Bronchial epithelial cell (primary cell): Measurements from ENCODE around the gene TDO2. TPM values are rescaled to one million over a fixed set of nuclear protein-coding genes. Genes with fewer than 3 reads are reported as not detected.

Experiments used
- DNase-seq: peaks from one replicate; pipeline ENCODE4 v3.0.0-alpha.2; 2010; ENCODE audit warnings: low read depth
- FAIRE-seq: peaks from 2 replicates; lab custom pipeline; 2011; peaks lifted over from hg19 to GRCh38; lab: Jason Lieb, UNC
- H3K27me3 ChIP-seq: 2 replicates; pipeline ENCODE4 v1.5.1; 2011; ENCODE audit warnings: low read length; ENCODE audit not compliant: control insufficient read depth, insufficient read depth
- H3K36me3 ChIP-seq: 2 replicates; pipeline ENCODE4 v1.5.1; 2011; ENCODE audit warnings: low read length; ENCODE audit not compliant: control insufficient read depth, insufficient read depth
- H3K4me3 ChIP-seq: 2 replicates; pipeline ENCODE4 v1.5.1; 2011; ENCODE audit warnings: mild to moderate bottlenecking, low read depth, low read length, control low read depth
- CTCF ChIP-seq: IDR thresholded peaks from 2 replicates; pipeline ENCODE4 v1.5.1; 2011; ENCODE audit warnings: mild to moderate bottlenecking, moderate library complexity, low read length, control low read depth, inconsistent platforms; ENCODE audit not compliant: insufficient read depth, severe bottlenecking
- total RNA-seq: library from RNA; depleted of rRNA; stranded (reverse); fragments of >200 nt; gene quantifications from 2 replicates; pipeline ENCODE4 v1.2.1, GENCODE V29; 2014

TDO2 gene
- 0.38 TPM in 1 of 2 replicates, not detected in the other for total RNA-seq

DNA sequence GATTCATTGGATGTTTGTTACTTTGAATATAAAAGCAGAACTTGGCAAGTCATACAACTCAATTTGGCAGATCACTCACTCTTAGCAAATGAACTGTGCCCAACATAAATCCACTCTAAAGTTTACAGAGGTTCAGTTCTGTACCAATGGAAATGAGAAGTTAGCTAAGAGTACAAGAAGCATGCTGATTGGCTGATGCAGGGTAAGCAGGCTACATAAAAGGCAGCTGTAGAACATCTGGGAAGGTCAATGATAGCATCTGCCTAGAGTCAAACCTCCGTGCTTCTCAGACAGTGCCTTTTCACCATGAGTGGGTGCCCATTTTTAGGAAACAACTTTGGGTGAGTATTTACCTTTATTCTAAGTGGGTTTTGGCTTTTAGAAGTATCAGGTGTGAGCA is at the start of gene TDO2:
Gene TDO2, plus strand, starts transcription at position 244 of the 400 bp plus-strand sequence. Its CDS starts 63 bp downstream, at position 307.
- H3K36me3 ChIP-seq = no peaks in the 10 kb centered on the region
- no peaks in the 10 kb centered on the region for H3K27me3 ChIP-seq
- FAIRE-seq = no peak

GRCh38 chr4:155854582-155855226 is 48.8 kb upstream of the TDO2 start:
- FAIRE-seq (no peak), DNase-seq (no peak)
- TF ChIP-seq CTCF = no peak

More for the DNA sequence above, at the start of gene TDO2:
- no peak for TF ChIP-seq CTCF
- no peak for DNase-seq
- no peak within 1 kb of the TSS for H3K4me3 ChIP-seq

GRCh38 chr4:155855897-155856296 is 47.6 kb upstream of the TDO2 start:
- Histone ChIP-seq H3K4me3 (no peak overlapping the region), H3K27me3 (no peaks in the 10 kb centered on the region), H3K36me3 (no peaks in the 10 kb centered on the region)
- DNase-seq (peak; percentile 7), FAIRE-seq (no peak)
- TF ChIP-seq CTCF = no peak

More at GRCh38 chr4:155854582-155855226, 48.8 kb upstream of the TDO2 start:
- Histone ChIP-seq H3K4me3 (no peak overlapping the region), H3K27me3 (no peaks in the 10 kb centered on the region), H3K36me3 (no peaks in the 10 kb centered on the region)

DNA sequence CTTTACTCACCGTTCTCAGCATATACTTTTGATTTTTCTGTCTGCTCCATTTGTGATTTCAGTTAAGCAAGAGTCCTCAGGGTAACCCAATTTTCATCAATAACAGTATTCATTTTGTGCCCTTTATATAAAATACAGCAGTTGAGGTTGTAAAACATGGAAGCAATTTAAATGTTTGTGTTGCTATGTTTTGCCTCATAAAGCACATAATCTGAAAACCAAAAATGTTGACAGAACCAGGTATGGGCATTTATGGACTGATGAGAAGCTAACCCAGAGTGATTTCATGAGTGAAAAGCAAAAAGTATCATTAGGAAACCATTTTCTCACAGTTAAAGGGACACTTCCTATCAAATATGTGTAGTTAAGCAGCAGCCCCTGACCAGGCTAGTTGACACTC is 37.3 kb upstream of the TDO2 start, which contains the start of gene ASIC5:
Gene ASIC5, minus strand, starts transcription at position 101 of the 400 bp plus-strand sequence. Its CDS starts 51 bp downstream, at position 50.
- no peaks in the 10 kb centered on the region for H3K36me3 ChIP-seq
- no peak within 1 kb of the TSS for H3K4me3 ChIP-seq
- no peak for TF ChIP-seq CTCF
- no peak for DNase-seq
- no peak for FAIRE-seq
- no peaks in the 10 kb centered on the region for H3K27me3 ChIP-seq

DNA sequence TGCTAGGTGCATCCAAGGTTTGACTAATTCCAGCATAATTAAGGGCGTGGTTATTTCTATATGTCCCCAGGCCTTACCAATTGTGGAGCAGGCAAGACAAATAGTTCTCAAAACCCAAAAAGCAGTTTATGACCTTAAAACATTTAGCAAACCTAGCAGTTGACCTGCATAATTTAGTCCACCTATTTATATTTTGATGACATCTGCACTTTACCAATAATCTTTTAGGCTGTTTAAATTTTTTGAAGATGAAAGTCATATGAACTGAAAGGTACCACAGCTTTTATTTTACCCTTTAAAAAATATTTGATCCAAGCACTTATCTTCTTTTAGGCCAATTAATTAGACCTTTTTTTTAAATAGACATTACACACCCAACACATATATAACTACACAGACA is 27.6 kb upstream of the TDO2 start:
- DNase-seq (no peak), FAIRE-seq (no peak)
- TF ChIP-seq CTCF = no peak

More for the DNA sequence above, 27.6 kb upstream of the TDO2 start:
- H3K27me3 ChIP-seq = no peaks in the 10 kb centered on the region
- no peak overlapping the region for H3K4me3 ChIP-seq
- H3K36me3 ChIP-seq = no peaks in the 10 kb centered on the region
